Thoracic aorta (tissue), 2 donors: Measurements from ENCODE around the gene TMEM272. TPM values are rescaled to one million over a fixed set of nuclear protein-coding genes. Genes with fewer than 3 reads are reported as not detected.

Source experiments
- ATAC-seq: fragments of 150-250 bp; one replicate; pipeline ENCODE4 v1.8.0; 2017; ENCODE audit warnings: low read depth; ENCODE audit not compliant: insufficient number of reproducible peaks, low FRiP score
- DNase-seq: peaks from one replicate; pipeline ENCODE4 v3.0.0-alpha.2; 2020; ENCODE audit warnings: low spot score
- H3K27ac ChIP-seq, 2 donors: fragments of 200-600 bp; sonication (generic); 1 replicate in 1 of 2; 2 replicates in 1 of 2; pipeline ENCODE4 v1.5.1; 2016; ENCODE audit warnings: mild to moderate bottlenecking in 2 of 2, moderate library complexity in 2 of 2
- H3K27me3 ChIP-seq: fragments of 200-600 bp; sonication (generic); replicated peaks from 2 replicates; pipeline ENCODE4 v1.6.0; 2016; ENCODE audit warnings: mild to moderate bottlenecking; ENCODE audit not compliant: insufficient read depth
- H3K36me3 ChIP-seq: fragments of 200-600 bp; sonication (generic); one replicate; pipeline ENCODE4 v1.5.1; 2016
- H3K4me1 ChIP-seq, 2 donors: fragments of 200-600 bp; sonication (generic); 1 replicate in 1 of 2; 2 replicates in 1 of 2; pipeline versions ENCODE4 v1.5.1 to v1.6.0; 2016; ENCODE audit warnings: low read depth in 2 of 2, mild to moderate bottlenecking in 1 of 2; ENCODE audit not compliant: control insufficient read depth in 1 of 2
- H3K4me3 ChIP-seq: fragments of 200-600 bp; sonication (generic); 2 replicates; pipeline ENCODE4 v1.5.1; 2016; ENCODE audit warnings: mild to moderate bottlenecking
- H3K9me3 ChIP-seq: fragments of 200-600 bp; sonication (generic); 2 replicates; pipeline ENCODE4 v1.5.1; 2016
- CTCF ChIP-seq: fragments of 200-600 bp; sonication (generic); IDR thresholded peaks from one replicate; pipeline ENCODE4 v1.5.1; 2019; ENCODE audit warnings: antibody characterized with exemption
- total RNA-seq, 2 donors: library from RNA; depleted of rRNA; stranded (reverse); fragments of >200 nt; gene quantifications; one replicate each; pipeline versions ENCODE4 v1.1.0 to v1.2.3, GENCODE V29; 2016

Gene TMEM272
- total RNA-seq, 2 donors from 2014 or later = not detected

GRCh38 chr13:51883226-51883600 is 38.2 kb upstream of the TMEM272 start:
- H3K27me3 ChIP-seq = no peaks in the 10 kb centered on the region
- no peaks in the 10 kb centered on the region for H3K9me3 ChIP-seq
- DNase-seq = no peak
- ATAC-seq = no peak
- no peaks in the 10 kb centered on the region for H3K36me3 ChIP-seq
- no peak overlapping the region for H3K27ac ChIP-seq
- no peak for TF ChIP-seq CTCF
- H3K4me1 ChIP-seq = no peaks in the 10 kb centered on the region
- H3K4me3 ChIP-seq = no peak overlapping the region

DNA sequence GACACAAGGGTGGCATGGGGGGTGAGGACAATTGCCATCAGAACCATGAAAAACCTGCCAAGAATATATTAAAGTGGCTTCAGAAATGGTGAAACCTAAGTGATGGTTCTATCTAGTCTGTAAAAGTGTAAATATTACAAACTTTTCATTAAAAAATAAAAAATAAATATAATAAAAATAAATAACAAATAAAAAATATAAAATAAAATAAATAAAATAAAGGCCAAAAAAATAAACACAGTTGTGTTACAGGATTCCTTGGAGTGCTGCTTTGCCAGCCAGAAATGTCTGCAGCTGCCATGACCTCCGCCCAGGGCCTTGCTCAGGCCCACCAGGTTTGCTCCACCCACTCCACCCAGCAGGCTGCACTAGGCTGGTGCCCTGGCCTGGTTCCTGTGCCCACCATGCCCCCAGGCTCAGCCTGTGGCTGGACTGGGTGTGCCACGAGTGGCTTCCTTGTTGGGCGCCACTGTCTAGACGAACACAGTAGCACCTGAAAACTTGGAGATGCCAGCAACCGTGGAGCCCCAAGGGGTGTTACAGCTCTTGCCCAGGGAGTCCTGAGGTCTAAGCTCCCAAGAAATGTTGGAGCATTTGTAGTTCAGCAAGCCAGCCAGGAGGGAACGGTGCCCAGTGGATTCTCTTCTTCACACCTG is 37.7 kb upstream of the TMEM272 start:
- no peak for DNase-seq
- Histone ChIP-seq H3K9me3 (no peaks in the 10 kb centered on the region), H3K27ac (no peak overlapping the region), H3K27me3 (no peaks in the 10 kb centered on the region), H3K4me3 (no peak overlapping the region), H3K36me3 (no peaks in the 10 kb centered on the region), H3K4me1 (no peaks in the 10 kb centered on the region)
- TF ChIP-seq CTCF = no peak
- ATAC-seq = no peak

DNA sequence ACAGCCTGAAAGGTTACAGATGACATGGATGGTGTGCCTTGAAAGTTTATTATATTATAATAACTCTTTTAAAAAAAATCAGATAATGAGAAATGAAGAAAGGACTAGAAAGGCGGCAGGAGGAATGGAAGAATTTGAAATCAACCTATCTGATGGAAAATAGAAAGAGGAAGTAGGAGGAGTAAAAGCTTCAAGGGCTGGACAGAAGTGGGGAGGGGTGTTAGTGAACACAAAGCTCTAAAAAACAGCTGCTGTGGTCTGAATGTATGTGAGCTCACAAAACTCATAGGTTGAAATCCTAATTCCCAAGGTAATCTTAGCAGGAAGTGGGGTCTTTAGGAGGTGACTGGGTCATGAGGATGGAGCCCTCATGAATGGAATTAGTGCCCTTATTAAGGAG is 36.3 kb upstream of the TMEM272 start:
- Histone ChIP-seq H3K9me3 (no peaks in the 10 kb centered on the region), H3K4me3 (no peak overlapping the region), H3K36me3 (no peaks in the 10 kb centered on the region), H3K27me3 (no peaks in the 10 kb centered on the region), H3K27ac (no peak overlapping the region), H3K4me1 (no peaks in the 10 kb centered on the region)
- ATAC-seq (no peak), DNase-seq (no peak)
- TF ChIP-seq CTCF = no peak

DNA sequence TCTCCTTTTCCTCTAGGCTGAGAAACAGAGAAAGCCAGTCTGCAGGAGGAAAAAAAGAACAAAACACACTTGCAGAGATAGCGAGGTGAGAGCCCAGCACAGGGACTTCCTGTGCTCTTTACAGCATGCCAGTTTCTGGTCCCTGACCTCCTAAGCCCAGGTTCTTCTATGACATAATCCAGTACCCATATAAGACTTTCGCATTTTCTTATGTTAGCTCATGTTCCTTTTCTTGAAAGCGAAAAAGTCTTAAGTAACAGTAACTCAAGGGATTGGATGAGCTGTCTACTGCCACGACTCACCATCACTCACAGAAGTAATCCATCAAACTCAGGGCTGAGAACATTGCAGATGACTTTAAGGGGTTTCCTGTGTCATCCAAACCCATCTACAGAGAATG is 34.2 kb upstream of the TMEM272 start:
- no peak overlapping the region for H3K4me3 ChIP-seq
- no peaks in the 10 kb centered on the region for H3K9me3 ChIP-seq
- TF ChIP-seq CTCF = no peak
- no peaks in the 10 kb centered on the region for H3K36me3 ChIP-seq
- ATAC-seq = no peak
- no peaks in the 10 kb centered on the region for H3K27me3 ChIP-seq
- H3K27ac ChIP-seq = no peak overlapping the region
- DNase-seq = no peak
- H3K4me1 ChIP-seq = no peaks in the 10 kb centered on the region

GRCh38 chr13:51874651-51875050 is 29.7 kb upstream of the TMEM272 start:
- Histone ChIP-seq H3K27me3 (no peaks in the 10 kb centered on the region), H3K9me3 (no peaks in the 10 kb centered on the region), H3K36me3 (no peaks in the 10 kb centered on the region), H3K27ac (no peak overlapping the region), H3K4me3 (no peak overlapping the region), H3K4me1 (no peaks in the 10 kb centered on the region)
- DNase-seq = no peak
- no peak for TF ChIP-seq CTCF
- no peak for ATAC-seq
